Liver (tissue), 3 donors: ENCODE measurements around the gene ZNF747.

ENCODE experiments used
- NR2F2 ChIP-seq: IDR thresholded peaks from 2 replicates; pipeline ENCODE4 v1.6.1; 2016; ENCODE audit warnings: antibody characterized with exemption
- RXRA ChIP-seq, 2 donors: IDR thresholded peaks; 2 replicates each; pipeline ENCODE4 v1.6.1; 2017 to 2018; ENCODE audit warnings: antibody characterized with exemption in 2 of 2, mild to moderate bottlenecking in 1 of 2
- SP1 ChIP-seq: IDR thresholded peaks from 2 replicates; pipeline ENCODE4 v1.6.1; 2018; ENCODE audit warnings: antibody characterized with exemption, mild to moderate bottlenecking
- TAF1 ChIP-seq: conservative IDR thresholded peaks from 2 replicates; pipeline ENCODE4 v1.6.1; 2016; ENCODE audit warnings: antibody characterized with exemption, mild to moderate bottlenecking
- TF ChIP-seq, protein P1 (sequence below): fragments of 150-350 bp; IDR thresholded peaks from 2 replicates; pipeline ENCODE4 v1.5.1; 2017; ENCODE audit warnings: improper control_type of control experiment, low read depth, low read length; ENCODE audit not compliant: missing input control
- TF ChIP-seq, protein P2 (sequence below): IDR thresholded peaks from 2 replicates; pipeline ENCODE4 v1.6.1; 2016; ENCODE audit warnings: antibody characterized with exemption
- donor health status: healthy.
- donor health status: healthy.

DNA sequence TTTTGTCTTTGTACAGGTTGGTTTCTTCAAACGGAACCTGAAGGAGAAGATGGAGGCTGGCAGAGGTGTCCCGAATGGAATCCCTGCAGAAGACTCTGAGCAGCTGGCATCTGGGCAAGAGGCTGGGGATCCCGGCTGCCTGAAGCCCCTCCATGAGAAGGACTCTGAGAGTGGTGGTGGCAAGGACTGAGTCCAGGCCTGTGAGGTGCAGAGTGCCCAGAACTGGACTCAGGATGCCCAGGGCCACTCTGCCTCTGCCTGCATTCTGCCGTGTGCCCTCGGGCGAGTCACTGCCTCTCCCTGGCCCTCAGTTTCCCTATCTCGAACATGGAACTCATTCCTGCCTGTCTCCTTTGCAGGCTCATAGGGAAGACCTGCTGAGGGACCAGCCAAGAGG, 13.2 kb downstream of the ZNF747 start:
- no peak for TF ChIP-seq SP1
- TF ChIP-seq, protein P1, sequence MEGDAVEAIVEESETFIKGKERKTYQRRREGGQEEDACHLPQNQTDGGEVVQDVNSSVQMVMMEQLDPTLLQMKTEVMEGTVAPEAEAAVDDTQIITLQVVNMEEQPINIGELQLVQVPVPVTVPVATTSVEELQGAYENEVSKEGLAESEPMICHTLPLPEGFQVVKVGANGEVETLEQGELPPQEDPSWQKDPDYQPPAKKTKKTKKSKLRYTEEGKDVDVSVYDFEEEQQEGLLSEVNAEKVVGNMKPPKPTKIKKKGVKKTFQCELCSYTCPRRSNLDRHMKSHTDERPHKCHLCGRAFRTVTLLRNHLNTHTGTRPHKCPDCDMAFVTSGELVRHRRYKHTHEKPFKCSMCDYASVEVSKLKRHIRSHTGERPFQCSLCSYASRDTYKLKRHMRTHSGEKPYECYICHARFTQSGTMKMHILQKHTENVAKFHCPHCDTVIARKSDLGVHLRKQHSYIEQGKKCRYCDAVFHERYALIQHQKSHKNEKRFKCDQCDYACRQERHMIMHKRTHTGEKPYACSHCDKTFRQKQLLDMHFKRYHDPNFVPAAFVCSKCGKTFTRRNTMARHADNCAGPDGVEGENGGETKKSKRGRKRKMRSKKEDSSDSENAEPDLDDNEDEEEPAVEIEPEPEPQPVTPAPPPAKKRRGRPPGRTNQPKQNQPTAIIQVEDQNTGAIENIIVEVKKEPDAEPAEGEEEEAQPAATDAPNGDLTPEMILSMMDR = no peak
- no peak for TF ChIP-seq NR2F2
- TF ChIP-seq, protein P2, sequence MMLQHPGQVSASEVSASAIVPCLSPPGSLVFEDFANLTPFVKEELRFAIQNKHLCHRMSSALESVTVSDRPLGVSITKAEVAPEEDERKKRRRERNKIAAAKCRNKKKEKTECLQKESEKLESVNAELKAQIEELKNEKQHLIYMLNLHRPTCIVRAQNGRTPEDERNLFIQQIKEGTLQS = no peak
- no peak for TF ChIP-seq TAF1
- no peak for TF ChIP-seq RXRA (IDR thresholded peaks at IDR 0.05)
